K562 (cell line): Measurements from ENCODE around the gene DAPK2. TPM values are rescaled to one million over a fixed set of nuclear protein-coding genes. Genes with fewer than 3 reads are reported as not detected.
A peak's percentile ranks its signal among the peaks of the same experiment; 100 is the strongest.

Source experiments
- ATF7 ChIP-seq: fragments of 450-650 bp; IDR thresholded peaks from 2 replicates; pipeline ENCODE4 v1.7.1; 2014; ENCODE audit warnings: mild to moderate bottlenecking, moderate library complexity
- EHMT2 ChIP-seq: fragments of 450-650 bp; IDR thresholded peaks from 2 replicates; pipeline ENCODE4 v1.6.1; 2018; ENCODE audit warnings: antibody characterized with exemption
- FOXJ2 ChIP-seq: fragments of 200-800 bp; sonication (Bioruptor generic); IDR thresholded peaks from 2 replicates; pipeline ENCODE4 v1.6.1; 2016; ENCODE audit warnings: missing genetic modification characterization, missing compliant biosample characterization
- NR2F6 ChIP-seq: fragments of 450-650 bp; formaldehyde crosslinking; IDR thresholded peaks from 2 replicates; pipeline ENCODE4 v1.4.0; 2020; ENCODE audit warnings: mild to moderate bottlenecking
- PRMT5 ChIP-seq: sonication (generic); formaldehyde crosslinking; IDR thresholded peaks from 2 replicates; pipeline ENCODE4 v1.5.0; 2020; ENCODE audit warnings: missing genetic modification reagents
- RBM15 ChIP-seq: fragments of 200-400 bp; formaldehyde crosslinking; IDR thresholded peaks from 2 replicates; pipeline ENCODE4 v1.6.1; 2018; ENCODE audit warnings: mild to moderate bottlenecking, low read length, moderate library complexity; ENCODE audit not compliant: insufficient read depth
- SETDB1 ChIP-seq: IDR thresholded peaks from one replicate; pipeline ENCODE4 v1.6.1; 2012; ENCODE audit warnings: low read length, control low read depth, inconsistent platforms
- SREBF2 ChIP-seq: sonication (generic); formaldehyde crosslinking; IDR thresholded peaks from 2 replicates; pipeline ENCODE4 v1.4.0; 2020; ENCODE audit warnings: mild to moderate bottlenecking, missing genetic modification reagents
- STAT5B ChIP-seq: fragments of 250-450 bp; sonication (Bioruptor Pico); IDR thresholded peaks from 2 replicates; pipeline ENCODE4 v1.8.0; 2021; ENCODE audit warnings: mild to moderate bottlenecking, inconsistent platforms
- TCF7L2 ChIP-seq: fragments of 150-350 bp; IDR thresholded peaks from 2 replicates; pipeline ENCODE4 v1.6.1; 2016; ENCODE audit warnings: low read depth, mild to moderate bottlenecking, low read length, moderate library complexity
- ZC3H4 ChIP-seq: sonication (generic); formaldehyde crosslinking; IDR thresholded peaks from 2 replicates; pipeline ENCODE4 v1.9.0; 2021; ENCODE audit warnings: missing genetic modification reagents, borderline replicate concordance
- ZNF282 ChIP-seq: sonication (generic); formaldehyde crosslinking; IDR thresholded peaks from 2 replicates; pipeline ENCODE4 v1.8.1; 2023; ENCODE audit warnings: missing genetic modification reagents
- ZNF431 ChIP-seq: sonication (generic); formaldehyde crosslinking; IDR thresholded peaks from 2 replicates; pipeline ENCODE4 v1.8.0; 2022; ENCODE audit warnings: mild to moderate bottlenecking, missing genetic modification reagents
- polyA plus RNA-seq, 8 experiments: library from polyadenylated mRNA; depleted of rRNA in 4 of 8; stranded (reverse) in 5 of 8; unstranded in 3 of 8; fragments of >200 nt; fragmentation: Nextera tagmentation in 2 of 8; fragmentation: Illumina TruSeq in 1 of 8; extraction: Ambion mirVana in 2 of 8; extraction: Trizol in 1 of 8; gene quantifications; 2 replicates each; pipeline versions ENCODE4 v1.2.1 to v1.2.3, GENCODE V29; 2011 to 2014; ENCODE audit warnings: inconsistent platforms in 1 of 8, missing spikeins in 1 of 8
- total RNA-seq, 7 experiments: library from RNA; depleted of rRNA in 6 of 7; stranded (reverse); fragments of >200 nt in 6 of 7; fragmentation: Illumina TruSeq in 2 of 7; extraction: Trizol in 2 of 7; gene quantifications; 2 replicates each; pipeline versions ENCODE4 v1.2.1 to v1.2.3, GENCODE V29; 2011 to 2021; ENCODE audit warnings: low replicate concordance in 1 of 7
- TF ChIP-seq, protein P1 (sequence below): sonication (generic); formaldehyde crosslinking; IDR thresholded peaks from 2 replicates; pipeline ENCODE4 v1.9.0; 2022; ENCODE audit warnings: mild to moderate bottlenecking, missing genetic modification reagents
- TF ChIP-seq, protein P2 (sequence below): fragments of 150-350 bp; IDR thresholded peaks from 2 replicates; pipeline ENCODE4 v1.6.1; 2014; ENCODE audit warnings: low read depth, mild to moderate bottlenecking, low read length, borderline replicate concordance
- TF ChIP-seq, protein P3 (sequence below): fragments of 450-650 bp; conservative IDR thresholded peaks from 2 replicates; pipeline ENCODE4 v1.6.1; 2016; ENCODE audit warnings: missing genetic modification characterization, low read depth, mild to moderate bottlenecking, control low read depth, missing compliant biosample characterization
- TF ChIP-seq, protein P4 (sequence below): fragments of 450-650 bp; formaldehyde crosslinking; IDR thresholded peaks from 2 replicates; pipeline ENCODE4 v1.4.0; 2022; ENCODE audit warnings: missing genetic modification characterization
- TF ChIP-seq, protein P5 (sequence below): fragments of 250-450 bp; sonication (Bioruptor Pico); IDR thresholded peaks from 2 replicates; pipeline ENCODE4 v1.8.0; 2022; ENCODE audit warnings: inconsistent platforms
- TF ChIP-seq, protein P6 (sequence below): fragments of 250-450 bp; sonication (Bioruptor Pico); IDR thresholded peaks from 2 replicates; pipeline ENCODE4 v1.8.0; 2021; ENCODE audit warnings: moderate library complexity, mild to moderate bottlenecking, inconsistent platforms

Gene DAPK2
- total and polyA plus RNA-seq, 9 of the 15 experiments (the other 6 are each of a cell fraction or from before 2014, with no cell fraction given), result 0.14 to 5.2 (median 2.2) TPM

DNA sequence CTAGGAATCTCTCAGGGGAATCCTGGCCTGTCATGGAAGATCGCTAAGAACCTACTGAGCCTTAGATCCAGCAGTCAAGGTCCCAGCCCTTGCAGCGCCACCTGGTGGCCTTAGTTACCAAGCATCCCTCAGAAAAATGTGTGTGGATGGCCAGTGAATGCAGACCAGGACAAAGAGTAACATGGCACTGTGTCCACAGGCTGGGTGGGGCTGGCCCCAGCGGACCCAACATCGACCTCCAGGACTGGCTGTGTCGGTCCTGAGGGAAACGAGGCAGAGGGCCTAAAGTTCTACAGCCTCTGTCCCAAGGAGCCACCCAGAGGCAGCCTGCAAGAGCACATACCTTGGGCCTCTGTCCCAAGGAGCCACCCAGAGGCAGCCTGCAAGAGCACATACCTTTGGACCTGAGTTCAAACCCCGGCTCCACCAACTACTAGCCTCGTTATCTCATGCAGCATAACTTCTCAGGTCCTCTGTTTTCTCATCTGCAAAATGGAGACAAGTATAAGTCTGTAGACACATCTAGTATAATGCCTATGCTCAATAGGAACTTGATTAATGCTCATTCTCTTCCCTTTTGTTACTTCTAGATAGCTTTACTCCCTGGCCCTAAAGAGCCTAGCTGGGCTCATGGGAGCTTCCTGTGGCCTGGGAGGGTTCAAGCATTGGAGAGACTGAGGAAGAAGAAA is 155.1 kb downstream of the DAPK2 start (continued):
- TF ChIP-seq, protein P1, sequence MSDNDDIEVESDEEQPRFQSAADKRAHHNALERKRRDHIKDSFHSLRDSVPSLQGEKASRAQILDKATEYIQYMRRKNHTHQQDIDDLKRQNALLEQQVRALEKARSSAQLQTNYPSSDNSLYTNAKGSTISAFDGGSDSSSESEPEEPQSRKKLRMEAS (CRISPR knock-in tag), result peak; percentile 55
- TF ChIP-seq, protein P2, sequence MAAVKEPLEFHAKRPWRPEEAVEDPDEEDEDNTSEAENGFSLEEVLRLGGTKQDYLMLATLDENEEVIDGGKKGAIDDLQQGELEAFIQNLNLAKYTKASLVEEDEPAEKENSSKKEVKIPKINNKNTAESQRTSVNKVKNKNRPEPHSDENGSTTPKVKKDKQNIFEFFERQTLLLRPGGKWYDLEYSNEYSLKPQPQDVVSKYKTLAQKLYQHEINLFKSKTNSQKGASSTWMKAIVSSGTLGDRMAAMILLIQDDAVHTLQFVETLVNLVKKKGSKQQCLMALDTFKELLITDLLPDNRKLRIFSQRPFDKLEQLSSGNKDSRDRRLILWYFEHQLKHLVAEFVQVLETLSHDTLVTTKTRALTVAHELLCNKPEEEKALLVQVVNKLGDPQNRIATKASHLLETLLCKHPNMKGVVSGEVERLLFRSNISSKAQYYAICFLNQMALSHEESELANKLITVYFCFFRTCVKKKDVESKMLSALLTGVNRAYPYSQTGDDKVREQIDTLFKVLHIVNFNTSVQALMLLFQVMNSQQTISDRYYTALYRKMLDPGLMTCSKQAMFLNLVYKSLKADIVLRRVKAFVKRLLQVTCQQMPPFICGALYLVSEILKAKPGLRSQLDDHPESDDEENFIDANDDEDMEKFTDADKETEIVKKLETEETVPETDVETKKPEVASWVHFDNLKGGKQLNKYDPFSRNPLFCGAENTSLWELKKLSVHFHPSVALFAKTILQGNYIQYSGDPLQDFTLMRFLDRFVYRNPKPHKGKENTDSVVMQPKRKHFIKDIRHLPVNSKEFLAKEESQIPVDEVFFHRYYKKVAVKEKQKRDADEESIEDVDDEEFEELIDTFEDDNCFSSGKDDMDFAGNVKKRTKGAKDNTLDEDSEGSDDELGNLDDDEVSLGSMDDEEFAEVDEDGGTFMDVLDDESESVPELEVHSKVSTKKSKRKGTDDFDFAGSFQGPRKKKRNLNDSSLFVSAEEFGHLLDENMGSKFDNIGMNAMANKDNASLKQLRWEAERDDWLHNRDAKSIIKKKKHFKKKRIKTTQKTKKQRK, result no peak
- no peak for TF ChIP-seq ZNF282
- TF ChIP-seq STAT5B, result no peak
- no peak for TF ChIP-seq NR2F6 (CRISPR knock-in tag)
- TF ChIP-seq, protein P3, sequence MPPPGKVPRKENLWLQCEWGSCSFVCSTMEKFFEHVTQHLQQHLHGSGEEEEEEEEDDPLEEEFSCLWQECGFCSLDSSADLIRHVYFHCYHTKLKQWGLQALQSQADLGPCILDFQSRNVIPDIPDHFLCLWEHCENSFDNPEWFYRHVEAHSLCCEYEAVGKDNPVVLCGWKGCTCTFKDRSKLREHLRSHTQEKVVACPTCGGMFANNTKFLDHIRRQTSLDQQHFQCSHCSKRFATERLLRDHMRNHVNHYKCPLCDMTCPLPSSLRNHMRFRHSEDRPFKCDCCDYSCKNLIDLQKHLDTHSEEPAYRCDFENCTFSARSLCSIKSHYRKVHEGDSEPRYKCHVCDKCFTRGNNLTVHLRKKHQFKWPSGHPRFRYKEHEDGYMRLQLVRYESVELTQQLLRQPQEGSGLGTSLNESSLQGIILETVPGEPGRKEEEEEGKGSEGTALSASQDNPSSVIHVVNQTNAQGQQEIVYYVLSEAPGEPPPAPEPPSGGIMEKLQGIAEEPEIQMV (tag), result peak; percentile 79
- TF ChIP-seq TCF7L2, result no peak
- no peak for TF ChIP-seq RBM15
- no peak for TF ChIP-seq SETDB1
- TF ChIP-seq ZC3H4, result no peak
- TF ChIP-seq, protein P4, sequence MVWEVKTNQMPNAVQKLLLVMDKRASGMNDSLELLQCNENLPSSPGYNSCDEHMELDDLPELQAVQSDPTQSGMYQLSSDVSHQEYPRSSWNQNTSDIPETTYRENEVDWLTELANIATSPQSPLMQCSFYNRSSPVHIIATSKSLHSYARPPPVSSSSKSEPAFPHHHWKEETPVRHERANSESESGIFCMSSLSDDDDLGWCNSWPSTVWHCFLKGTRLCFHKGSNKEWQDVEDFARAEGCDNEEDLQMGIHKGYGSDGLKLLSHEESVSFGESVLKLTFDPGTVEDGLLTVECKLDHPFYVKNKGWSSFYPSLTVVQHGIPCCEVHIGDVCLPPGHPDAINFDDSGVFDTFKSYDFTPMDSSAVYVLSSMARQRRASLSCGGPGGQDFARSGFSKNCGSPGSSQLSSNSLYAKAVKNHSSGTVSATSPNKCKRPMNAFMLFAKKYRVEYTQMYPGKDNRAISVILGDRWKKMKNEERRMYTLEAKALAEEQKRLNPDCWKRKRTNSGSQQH (CRISPR knock-in tag), result no peak
- TF ChIP-seq EHMT2, result peak; percentile 74
- TF ChIP-seq, protein P5, sequence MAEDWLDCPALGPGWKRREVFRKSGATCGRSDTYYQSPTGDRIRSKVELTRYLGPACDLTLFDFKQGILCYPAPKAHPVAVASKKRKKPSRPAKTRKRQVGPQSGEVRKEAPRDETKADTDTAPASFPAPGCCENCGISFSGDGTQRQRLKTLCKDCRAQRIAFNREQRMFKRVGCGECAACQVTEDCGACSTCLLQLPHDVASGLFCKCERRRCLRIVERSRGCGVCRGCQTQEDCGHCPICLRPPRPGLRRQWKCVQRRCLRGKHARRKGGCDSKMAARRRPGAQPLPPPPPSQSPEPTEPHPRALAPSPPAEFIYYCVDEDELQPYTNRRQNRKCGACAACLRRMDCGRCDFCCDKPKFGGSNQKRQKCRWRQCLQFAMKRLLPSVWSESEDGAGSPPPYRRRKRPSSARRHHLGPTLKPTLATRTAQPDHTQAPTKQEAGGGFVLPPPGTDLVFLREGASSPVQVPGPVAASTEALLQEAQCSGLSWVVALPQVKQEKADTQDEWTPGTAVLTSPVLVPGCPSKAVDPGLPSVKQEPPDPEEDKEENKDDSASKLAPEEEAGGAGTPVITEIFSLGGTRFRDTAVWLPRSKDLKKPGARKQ, result no peak
- no peak for TF ChIP-seq ZNF431 (CRISPR knock-in tag)
- peak; percentile 43; the same call in 1 of the 2 replicates for TF ChIP-seq ATF7
- TF ChIP-seq, protein P6, sequence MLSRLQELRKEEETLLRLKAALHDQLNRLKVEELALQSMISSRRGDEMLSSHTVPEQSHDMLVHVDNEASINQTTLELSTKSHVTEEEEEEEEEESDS, result no peak
- no peak for TF ChIP-seq PRMT5 (CRISPR knock-in tag)
- no peak for TF ChIP-seq FOXJ2 (tag)
- no peak for TF ChIP-seq SREBF2 (CRISPR knock-in tag)
